ENCODE data around the gene TSEN15.
"Not testable (repeated sequence)": the region's sequence is repeated elsewhere in the genome, so short reads cannot be mapped to it uniquely, and the experiment has no call there.

TSEN15 gene

DNA sequence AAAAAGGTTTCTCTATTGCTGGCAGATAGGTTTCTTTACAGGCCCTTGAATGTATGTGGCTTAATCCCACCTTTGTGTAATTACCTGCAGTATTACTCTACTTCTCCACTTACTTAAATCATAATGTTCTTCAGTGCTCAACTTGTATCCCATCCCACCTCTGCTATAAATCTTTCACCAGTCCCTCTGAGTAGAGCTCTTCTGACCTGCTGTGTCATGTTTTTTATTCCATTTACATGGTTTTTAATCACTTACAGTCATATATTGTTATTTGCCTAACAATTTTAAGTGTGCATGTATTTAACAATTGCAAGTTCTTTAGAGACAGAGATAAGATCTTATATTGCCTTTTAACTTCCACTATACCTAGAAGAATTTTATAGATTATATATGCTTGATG is 2.4 kb downstream of the TSEN15 start:
- DNase-seq (ENCODE audit: low read depth), result no peak

DNA sequence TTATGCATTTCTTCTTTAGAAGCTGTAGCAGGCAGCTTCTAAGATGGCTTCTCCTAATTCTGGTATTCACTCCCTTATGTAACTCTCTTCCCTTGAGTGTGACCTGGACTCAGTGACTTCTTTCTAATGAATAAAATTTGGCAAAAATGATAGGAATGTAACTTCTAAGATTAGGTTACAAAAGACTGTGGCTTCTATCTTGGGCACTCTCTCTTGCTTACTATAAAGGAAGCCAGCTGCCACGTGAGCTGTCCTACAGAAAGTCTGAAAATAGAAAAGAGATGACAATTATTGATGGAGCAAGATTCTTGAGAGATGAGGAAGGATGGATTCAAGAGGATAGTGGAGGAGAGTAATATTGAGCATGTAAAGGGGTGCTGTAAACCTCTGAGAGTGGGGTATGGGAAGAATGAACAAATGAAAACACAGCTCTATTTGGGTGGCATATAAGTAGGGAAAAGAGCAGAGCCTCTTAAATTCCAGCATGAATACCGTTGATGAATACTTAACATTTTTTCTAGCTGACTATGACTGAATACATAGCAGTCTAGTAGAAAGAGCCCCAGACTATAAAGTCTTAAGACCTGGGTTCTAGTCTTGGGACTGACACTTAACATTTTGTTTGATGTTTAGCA is 5.5 kb downstream of the TSEN15 start:
- DNase-seq (ENCODE audit: low read depth), result no peak

DNA sequence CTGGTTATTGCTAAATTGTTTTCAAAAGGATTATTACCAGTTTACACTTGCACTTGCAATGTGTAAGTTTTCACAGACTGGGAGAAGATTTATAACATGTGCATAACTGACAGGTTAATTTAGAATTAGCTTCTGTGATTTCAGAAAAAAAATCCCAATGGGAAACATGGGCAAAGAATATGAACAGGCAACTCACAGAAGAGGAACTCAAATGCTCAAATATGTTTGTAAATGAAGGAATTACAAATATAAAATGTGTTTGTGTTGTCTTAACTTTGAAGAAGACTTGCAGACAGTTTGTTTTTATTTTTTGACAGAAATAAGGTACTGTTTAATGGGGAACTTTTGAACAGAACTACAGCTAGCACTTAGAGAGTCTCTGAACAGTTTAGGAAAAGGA is 8.4 kb downstream of the TSEN15 start:
- no peak for DNase-seq (ENCODE audit: low read depth)

DNA sequence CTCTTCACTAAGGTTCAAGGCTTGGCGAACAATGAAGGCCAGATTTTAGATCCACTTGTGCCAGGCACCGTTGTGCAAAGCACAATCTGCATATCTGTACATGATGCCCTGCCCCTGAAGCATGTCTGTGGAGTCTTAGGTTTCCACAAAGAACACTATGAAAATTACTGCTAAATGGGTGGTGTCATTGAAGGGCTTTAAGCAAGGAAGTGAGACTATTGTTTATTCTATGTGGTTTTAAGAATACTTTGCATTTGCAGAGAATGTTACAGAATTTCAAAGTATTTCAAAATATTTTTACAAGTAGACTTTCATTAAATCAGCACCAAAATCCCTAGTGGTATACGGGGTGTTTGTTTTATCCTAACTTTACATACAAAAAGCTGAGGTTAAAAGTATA is 8.8 kb downstream of the TSEN15 start:
- no peak for DNase-seq (ENCODE audit: low read depth)

DNA sequence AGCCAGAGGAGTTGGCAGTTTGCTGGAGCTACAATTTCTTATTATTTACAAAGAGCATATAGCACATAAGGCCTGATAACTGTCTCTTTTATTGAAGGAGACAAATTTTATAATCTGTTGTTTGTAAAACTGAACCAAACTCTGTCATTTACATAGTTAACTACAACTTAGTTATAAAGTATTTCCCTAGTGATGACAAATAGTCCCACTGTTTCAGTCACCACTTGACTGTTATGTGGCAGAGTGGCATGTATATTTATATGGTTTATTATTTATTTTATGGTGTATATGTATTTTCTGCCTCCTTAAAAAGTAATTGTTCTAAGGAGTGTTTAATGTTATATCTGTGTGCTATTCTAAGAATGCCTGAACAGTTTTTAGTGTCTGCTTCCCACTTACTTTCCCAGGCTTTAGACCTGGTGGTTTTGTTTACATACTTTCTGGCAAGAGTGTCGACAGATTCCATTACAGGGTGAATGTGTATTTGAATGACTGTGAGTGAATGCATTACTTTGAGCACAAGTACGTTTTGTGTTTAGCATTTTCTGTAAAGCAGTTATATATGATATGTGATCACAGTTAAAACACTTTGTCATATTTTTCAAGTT is 10.0 kb downstream of the TSEN15 start:
- DNase-seq (ENCODE audit: low read depth), result peak; percentile 81

DNA sequence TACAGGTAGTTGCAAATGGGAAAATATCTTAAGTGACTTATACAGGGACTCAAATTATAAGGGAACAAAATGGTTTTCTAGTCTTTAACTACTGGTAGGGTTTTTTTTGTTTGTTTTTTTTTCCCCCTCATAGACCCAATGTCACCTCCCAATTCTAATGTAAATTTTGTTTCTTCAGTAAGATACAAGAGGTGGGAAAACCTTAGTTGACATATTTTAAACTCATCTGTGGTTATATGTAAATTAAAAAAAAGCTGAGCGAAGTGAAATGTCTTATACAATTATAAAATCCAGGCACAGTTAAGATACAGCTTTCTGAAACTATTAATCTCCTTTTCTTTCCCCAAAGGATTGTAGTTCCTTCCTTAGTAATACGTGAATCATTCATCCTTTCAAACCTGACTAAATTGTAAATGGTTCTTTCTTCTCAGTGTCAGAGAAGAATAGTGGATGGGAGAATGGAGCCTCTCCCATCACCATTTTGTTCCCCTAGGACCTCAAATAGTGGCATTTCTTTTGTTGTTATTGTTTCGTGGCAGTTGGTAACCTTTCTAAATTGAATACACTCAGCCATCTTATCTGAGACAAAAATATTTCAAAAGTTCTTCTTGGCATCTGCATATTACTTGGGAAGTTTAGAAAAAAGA is 11.2 kb downstream of the TSEN15 start:
- no peak for DNase-seq (ENCODE audit: low read depth)

DNA sequence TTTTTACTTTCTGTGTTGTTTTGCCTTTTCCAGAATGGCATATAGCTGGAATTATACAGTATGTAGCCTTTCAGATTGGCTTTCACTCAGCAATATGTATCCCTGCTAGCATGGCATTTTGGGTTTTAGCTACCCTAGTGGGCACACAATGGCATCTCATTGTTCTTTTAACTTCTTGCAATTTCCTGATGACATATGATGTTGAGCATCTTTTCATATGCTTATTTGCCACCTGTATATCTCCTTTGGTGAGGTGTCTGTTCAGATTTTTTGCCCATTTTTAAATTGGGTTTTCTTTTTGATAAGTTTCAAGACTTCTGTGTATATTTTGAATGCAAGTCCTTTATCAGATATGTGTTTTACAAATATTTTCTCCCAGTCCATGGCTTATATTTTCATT is 14.0 kb downstream of the TSEN15 start:
- no peak for DNase-seq (ENCODE audit: low read depth)

DNA sequence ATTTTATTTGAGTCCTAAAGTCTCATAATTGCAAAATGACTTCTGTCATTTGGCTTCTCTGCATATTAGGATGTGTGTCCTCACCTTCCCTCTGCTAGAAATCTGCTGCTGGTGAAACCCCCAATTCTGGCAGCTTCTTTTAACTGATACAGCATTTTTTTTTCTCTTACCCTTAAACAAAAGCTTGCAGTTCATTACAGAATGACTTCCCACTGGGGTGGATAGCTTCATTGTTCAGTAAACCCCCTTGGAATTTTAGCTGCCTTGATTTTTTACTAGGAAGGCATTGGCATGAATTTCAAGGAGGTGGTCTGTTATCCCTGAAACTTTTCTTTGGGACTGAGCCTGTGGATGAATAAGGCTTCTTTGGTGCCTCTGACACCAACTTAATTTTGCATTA is 16.8 kb downstream of the TSEN15 start:
- no peak for DNase-seq (ENCODE audit: low read depth)

DNA sequence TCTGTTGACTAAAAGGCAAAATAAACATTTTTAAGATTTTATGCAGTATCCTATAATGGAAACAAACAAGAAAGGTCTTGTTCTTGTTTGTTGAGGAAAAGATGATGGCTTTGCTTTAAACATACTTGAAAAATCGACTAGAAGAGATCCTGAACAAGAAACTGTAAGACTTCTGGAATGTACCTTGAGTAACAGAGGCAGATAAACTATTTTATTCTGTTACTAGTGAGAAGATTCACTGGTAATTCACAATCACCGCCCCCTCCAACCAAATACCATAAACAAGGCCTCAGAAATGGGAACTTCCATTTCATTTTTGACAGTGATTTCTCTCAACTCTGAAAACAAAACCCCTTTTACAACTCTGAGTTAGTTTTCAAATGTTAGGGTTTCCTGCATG is 18.1 kb downstream of the TSEN15 start:
- no peak for DNase-seq (ENCODE audit: low read depth)

DNA sequence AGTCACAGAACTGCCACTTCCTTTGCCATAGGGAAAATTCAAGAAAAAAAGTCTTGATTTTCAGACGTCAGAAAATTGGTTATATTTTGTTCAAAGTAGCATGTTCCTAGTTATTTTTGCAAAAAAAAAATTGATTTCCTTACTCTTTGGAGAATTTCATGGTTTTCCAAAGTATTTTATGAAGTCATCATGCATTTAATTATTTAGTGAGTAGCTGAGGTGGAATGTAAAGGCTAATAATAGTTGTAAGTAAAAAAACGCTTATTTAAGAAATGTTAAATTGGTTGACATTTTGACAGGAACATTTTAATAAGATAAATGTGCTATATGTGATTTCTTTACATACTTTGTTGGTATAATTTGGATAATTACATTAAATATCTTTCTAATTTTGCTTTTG is 20.8 kb downstream of the TSEN15 start:
- no peak for DNase-seq (ENCODE audit: low read depth)

DNA sequence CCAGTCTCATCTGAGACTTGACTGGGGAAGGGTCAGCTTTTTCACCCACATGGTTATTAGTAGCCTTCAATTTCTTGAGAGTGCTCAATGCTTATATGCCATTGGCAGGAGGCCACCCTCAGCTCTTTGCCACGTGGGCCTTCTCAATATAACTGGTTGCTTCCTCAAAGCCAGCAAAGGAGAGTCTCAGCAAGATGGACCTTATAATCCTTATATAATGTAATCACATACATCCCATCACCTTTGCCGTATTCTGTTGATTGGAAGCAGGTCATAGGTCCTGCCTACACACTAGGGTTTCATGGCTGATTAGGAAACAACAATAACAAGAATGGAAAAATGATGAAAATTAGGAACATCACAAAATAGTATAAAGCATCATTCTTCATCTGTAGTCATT is 22.9 kb downstream of the TSEN15 start:
- no peak for DNase-seq (ENCODE audit: low read depth)

DNA sequence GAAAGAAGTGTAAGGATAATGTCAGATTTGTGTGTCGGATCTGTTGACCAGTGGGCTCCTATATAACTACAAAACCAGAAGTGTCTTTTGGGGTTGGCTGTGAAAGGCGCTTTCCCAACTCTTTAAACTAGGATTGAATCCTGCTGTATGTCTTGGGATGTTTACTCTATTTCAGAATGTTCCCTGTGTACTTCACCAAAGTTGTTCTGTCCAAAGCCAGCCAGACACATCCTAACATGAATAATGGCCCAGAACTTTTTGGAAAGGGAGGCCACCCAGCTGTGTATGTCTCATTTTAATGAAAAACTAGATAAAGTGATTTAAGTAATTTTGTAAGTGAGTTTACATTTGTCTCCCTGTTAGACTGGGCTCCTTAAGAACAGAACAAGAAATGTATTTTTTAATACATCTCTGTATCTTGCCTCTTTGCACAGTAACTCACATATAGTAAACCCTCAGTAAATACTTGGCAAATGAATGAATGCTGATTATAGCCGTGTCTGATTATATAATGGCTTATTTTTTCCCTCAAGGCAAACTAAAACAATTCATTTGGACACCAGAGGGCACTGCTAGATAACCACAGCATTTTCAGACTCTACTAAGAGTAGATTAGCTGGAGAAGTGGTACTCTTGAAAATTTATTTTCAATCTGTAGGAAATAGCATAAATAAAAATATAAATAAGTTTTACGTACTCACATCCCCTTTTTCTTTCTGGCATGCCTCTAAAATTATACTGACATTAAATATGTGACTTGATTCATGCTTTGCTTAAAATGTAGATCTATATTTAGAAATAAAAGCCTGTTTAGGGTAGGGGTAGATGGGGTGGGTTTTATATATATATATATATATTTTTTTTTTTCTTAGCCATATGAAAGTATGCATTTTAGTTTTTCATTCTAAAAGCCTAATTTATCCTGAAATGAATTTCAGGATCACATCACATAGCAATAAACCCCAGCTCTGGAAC is 23.8 kb downstream of the TSEN15 start:
- no peak for DNase-seq (ENCODE audit: low read depth)

DNA sequence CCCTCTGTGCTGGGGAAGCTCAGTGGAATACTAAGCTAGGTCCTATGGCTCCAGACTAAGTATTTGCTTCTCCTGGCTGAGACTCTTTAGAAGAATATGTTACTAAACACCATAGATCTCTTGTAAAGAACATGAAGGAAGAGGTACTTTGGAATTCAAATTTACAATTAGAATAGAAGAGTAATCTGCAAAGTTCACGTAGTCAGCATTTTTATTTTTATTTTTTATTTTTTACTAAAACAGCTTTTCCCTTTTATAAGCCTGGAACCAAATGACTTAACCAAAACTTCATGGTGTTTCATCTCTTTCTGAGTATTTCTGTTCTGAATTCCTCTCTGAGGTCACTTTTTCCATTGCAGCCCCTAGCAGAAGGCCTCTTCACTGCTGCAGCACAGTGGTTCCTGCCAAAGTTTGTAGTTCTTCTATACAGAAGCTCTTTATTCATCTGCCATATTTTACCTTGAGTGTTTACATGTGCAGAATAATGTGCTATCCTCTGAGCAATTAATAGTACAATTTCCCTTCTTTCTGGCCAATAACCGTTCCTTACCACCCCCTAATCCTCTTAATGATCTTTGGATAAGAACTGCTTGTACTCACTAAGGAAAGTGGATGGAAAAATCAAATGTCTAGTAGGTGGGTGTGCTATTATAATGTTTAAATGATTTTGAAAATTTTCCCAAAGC is 27.2 kb downstream of the TSEN15 start:
- no peak for DNase-seq (ENCODE audit: low read depth)

DNA sequence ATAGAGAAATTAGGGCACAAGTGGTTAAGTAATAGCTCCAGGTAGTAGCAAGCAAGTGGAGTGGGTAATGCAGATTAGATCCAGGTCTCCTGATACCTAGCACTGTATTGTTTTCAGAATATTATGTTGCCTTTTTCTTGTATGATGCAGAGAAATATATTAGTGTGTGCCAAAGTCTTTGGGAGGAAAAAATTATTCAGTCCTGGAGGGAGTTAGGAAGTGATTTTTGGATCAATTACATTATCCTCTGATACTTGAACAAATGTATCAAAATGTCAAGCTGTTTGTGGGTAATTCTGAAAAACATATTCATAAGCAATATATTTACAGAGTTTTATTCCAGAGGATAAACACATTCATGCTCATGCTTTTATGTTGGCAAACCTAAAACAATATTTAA is 28.8 kb downstream of the TSEN15 start:
- no peak for DNase-seq (ENCODE audit: low read depth)

DNA sequence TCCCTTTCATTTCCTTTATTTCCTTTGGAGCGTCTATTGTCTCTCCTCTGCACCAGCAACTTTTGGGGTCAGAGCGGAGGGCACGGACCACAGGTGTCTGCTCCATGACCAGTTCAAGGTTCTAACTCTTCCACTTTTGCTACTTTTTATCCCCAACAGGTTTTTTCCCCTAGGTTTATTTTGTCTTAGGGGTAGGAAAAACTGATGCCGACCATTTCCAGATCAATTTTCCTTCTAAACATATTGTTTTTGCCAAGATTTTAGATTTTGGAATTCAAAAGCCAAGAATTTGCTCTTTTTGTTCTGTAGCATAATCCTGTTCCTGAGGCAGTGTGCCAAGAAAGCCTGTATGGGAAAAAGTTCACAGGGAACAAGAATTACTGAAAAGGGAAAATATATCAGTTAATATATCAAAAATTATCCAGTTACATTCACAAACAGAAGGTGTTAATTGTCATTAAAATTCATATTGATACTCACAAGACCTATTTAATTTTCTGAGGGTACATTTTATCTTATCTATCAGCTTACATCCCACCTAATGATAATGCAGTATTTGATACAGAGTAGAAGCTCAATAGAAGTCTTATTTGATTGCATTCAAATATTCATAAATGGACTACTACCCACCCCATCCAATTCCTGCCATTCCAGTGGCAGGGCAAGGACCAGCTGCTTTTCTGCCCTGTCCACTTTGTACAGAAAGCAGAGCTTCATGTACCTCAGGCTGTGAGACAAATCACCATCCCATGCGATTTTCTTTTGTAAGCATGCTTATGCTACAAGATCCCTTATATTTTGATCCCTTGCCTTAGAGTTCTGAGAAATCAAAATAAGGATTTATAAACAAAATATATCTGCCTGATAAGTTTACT is 31.2 kb downstream of the TSEN15 start:
- no peak for DNase-seq (ENCODE audit: low read depth)

DNA sequence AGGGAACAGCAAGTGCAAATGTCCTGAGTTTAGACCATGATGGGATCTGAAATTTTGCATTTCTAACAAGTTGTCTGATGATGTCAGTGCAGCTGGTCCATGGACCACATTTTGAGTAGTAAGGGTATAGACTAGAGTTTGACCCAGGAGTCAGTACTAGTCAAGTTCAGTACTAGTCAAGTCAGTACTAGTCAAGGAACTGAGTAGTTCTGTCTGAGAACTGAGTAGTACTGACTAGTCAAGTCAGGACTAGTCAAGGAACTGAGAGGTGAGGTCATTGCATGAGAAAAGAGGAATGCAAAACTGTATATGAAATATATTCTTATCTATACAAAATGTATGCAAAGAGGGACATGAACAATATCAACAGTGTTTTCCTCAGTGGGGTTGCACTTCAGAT is 34.1 kb downstream of the TSEN15 start:
- DNase-seq (ENCODE audit: low read depth), result no peak

DNA sequence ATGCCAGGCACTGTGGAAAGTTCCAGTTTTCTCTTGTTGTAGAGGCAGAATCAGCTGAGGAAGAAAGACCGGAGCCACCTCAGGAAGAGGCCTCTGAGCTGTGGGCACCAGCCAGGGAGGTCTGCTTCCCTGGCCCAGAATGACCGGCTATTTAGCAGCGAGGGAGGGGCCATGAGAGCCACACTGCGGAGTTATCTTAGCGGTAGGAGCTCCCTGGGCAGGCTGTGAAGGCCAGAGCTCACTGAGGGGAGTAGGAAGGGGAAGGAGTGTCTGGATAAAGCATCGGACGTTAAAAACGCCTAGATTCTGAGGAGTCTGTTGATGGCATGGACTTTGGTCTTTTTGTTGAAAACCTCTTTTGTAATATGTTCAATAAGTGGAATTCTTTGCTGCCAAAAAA is 36.5 kb downstream of the TSEN15 start:
- DNase-seq (ENCODE audit: low read depth), result no peak

DNA sequence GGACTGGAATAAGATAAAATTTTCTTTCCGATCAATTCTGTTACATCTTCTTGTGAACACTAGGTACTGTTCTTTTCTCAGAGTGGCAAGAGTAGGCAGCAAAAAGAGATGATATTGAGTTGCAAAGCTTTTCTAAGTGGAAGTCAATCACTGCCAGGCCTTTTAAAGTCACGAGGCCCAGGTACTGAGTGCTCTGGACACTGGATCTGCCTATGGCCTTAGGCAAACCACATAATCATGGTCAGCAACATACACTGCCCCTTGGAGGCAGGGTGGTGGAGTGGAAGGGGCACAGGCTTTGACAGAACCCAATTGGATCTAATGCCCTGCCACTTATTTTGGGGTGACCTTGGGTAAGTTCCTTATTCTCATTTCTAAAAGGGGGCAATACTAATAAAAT is 41.5 kb downstream of the TSEN15 start:
- no peak for DNase-seq (ENCODE audit: low read depth)

DNA sequence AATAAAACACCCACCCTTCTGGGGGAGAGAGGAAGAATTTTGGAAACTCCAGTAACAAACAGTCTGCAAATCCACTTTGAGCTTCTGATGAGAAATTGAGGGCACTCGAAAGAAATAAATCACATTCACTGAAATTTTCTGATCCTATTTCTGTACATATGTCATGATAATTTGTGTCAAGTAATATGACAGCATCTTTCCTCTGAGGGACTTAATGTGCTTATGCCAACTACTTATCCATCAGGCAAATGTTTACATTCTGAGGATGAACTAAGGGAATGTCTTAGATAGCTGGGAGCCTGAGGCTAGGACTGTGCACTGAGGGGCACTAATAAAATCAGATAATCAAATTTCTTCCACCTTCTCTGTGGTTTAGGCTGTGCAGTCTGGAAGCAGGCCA is 44.5 kb downstream of the TSEN15 start:
- no peak for DNase-seq (ENCODE audit: low read depth)

DNA sequence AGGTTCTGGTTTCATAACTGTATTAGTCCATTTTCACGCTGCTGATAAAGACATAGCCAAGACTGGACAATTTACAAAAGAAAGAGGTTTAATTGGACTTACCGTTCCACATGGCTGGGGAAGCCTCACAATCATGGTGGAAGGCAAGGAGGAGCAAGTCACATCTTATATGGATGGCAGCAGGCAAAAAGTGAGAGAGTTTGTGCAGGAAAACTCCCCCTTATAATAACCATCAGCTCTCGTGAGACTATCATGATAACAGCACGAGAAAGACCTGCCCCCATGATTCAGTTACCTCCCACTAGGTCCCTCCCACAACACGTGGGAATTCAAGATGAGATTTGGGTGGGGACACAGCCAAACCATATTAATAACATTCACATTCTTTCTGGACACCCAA is 45.0 kb downstream of the TSEN15 start:
- DNase-seq (ENCODE audit: low read depth), result not testable (repeated sequence)

DNA sequence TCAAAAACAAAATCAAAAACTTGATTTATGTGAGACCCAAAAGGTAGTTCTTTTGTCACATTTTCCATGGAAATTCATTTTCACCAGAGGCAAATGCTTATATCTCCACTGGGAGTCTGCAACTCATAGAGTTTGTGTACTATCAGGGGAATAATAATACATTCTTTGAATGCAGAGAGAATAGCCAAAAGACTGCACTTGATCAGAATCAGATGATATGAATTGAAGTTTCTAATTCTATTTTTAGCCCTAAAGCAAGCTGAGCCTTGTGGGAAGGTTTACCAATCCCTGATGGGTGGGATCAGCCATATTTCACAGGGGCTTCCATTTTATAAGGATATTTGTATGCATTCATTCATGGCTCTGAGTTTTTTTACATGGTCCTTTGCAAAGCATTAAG is 49.6 kb downstream of the TSEN15 start:
- DNase-seq (ENCODE audit: low read depth), result no peak

Data from non-pigmented ciliary epithelial cell (primary cell).